H9 (cell line): ENCODE data around the gene NR3C2. TPM values are rescaled to one million over a fixed set of nuclear protein-coding genes. Genes with fewer than 3 reads are reported as not detected.

Source experiments
- DNase-seq: peaks from one replicate; pipeline ENCODE4 v3.0.0-alpha.2; 2017
- H2AFZ ChIP-seq: one replicate; pipeline ENCODE4 v1.6.1; 2013; ENCODE audit warnings: mild to moderate bottlenecking, low read length, control low read depth, moderate library complexity
- H2AK5ac ChIP-seq: 2 replicates; pipeline ENCODE4 v1.6.1; 2013; ENCODE audit warnings: low read length, control low read depth, mixed read lengths; ENCODE audit not compliant: insufficient read length
- H2BK120ac ChIP-seq: one replicate; pipeline ENCODE4 v1.6.1; 2013; ENCODE audit warnings: low read depth, mild to moderate bottlenecking, low read length, control low read depth, inconsistent platforms; ENCODE audit not compliant: poor library complexity, severe bottlenecking
- H2BK12ac ChIP-seq: 2 replicates; pipeline ENCODE4 v1.6.1; 2013; ENCODE audit warnings: low read length, control low read depth, mixed read lengths, low read depth; ENCODE audit not compliant: insufficient read length
- H2BK15ac ChIP-seq: 2 replicates; pipeline ENCODE4 v1.6.1; 2013; ENCODE audit warnings: low read depth, low read length, control low read depth
- H2BK20ac ChIP-seq: one replicate; pipeline ENCODE4 v1.6.1; 2013; ENCODE audit warnings: low read depth, mild to moderate bottlenecking, low read length, control low read depth, inconsistent platforms; ENCODE audit not compliant: poor library complexity, severe bottlenecking
- H2BK5ac ChIP-seq: 2 replicates; pipeline ENCODE4 v1.6.1; 2013; ENCODE audit warnings: low read length, control low read depth, mixed read lengths; ENCODE audit not compliant: insufficient read length
- H3K14ac ChIP-seq: 2 replicates; pipeline ENCODE4 v1.6.1; 2013; ENCODE audit warnings: low read length, control low read depth; ENCODE audit not compliant: insufficient read depth
- H3K18ac ChIP-seq: 2 replicates; pipeline ENCODE4 v1.6.1; 2013; ENCODE audit warnings: low read depth, mild to moderate bottlenecking, mixed read lengths, low read length, control low read depth; ENCODE audit not compliant: insufficient read length
- H3K23ac ChIP-seq: 2 replicates; pipeline ENCODE4 v1.6.1; 2013; ENCODE audit warnings: low read length, control low read depth, mixed read lengths, low read depth; ENCODE audit not compliant: insufficient read length
- H3K23me2 ChIP-seq: 2 replicates; pipeline ENCODE4 v1.6.1; 2013; ENCODE audit warnings: low read depth, mild to moderate bottlenecking, mixed read lengths, low read length, control low read depth; ENCODE audit not compliant: insufficient read length, poor library complexity, severe bottlenecking
- H3K27ac ChIP-seq: 2 replicates; pipeline ENCODE4 v1.5.1; 2013; ENCODE audit warnings: low read length, control low read depth, mixed read lengths, low read depth; ENCODE audit not compliant: insufficient read length
- H3K27me3 ChIP-seq: 2 replicates; pipeline ENCODE4 v1.6.1; 2013; ENCODE audit warnings: low read length, control low read depth, inconsistent platforms; ENCODE audit not compliant: insufficient read depth
- H3K4ac ChIP-seq: 2 replicates; pipeline ENCODE4 v1.6.1; 2013; ENCODE audit warnings: low read depth, mild to moderate bottlenecking, control low read depth, inconsistent platforms, low read length, moderate library complexity
- H3K4me1 ChIP-seq: 2 replicates; pipeline ENCODE4 v1.6.1; 2013; ENCODE audit warnings: low read length, control low read depth, inconsistent platforms; ENCODE audit not compliant: insufficient read depth
- H3K4me2 ChIP-seq: 2 replicates; pipeline ENCODE4 v1.6.1; 2013; ENCODE audit warnings: low read length, control low read depth, mixed read lengths; ENCODE audit not compliant: insufficient read length, insufficient read depth
- H3K56ac ChIP-seq: 2 replicates; pipeline ENCODE4 v1.6.1; 2013; ENCODE audit warnings: low read depth, mild to moderate bottlenecking, mixed read lengths, low read length, control low read depth; ENCODE audit not compliant: insufficient read length
- H3K79me1 ChIP-seq: 2 replicates; pipeline ENCODE4 v1.6.1; 2013; ENCODE audit warnings: low read depth, mild to moderate bottlenecking, moderate library complexity, low read length, control low read depth, inconsistent platforms; ENCODE audit not compliant: insufficient read depth, poor library complexity, severe bottlenecking
- H3K79me2 ChIP-seq: 2 replicates; pipeline ENCODE4 v1.6.1; 2013; ENCODE audit warnings: low read length, control low read depth, inconsistent platforms; ENCODE audit not compliant: insufficient read depth
- H3K9ac ChIP-seq: 2 replicates; pipeline ENCODE4 v1.6.1; 2013; ENCODE audit warnings: low read length, control low read depth, mixed read lengths; ENCODE audit not compliant: insufficient read length; ENCODE audit errors: extremely low read depth
- H3K9me3 ChIP-seq: one replicate; pipeline ENCODE4 v1.6.1; 2013; ENCODE audit warnings: low read depth, low read length, inconsistent platforms; ENCODE audit not compliant: control insufficient read depth
- H3T11ph ChIP-seq: one replicate; pipeline ENCODE4 v1.6.1; 2013; ENCODE audit warnings: mild to moderate bottlenecking, low read length, control low read depth, inconsistent platforms
- H4K20me1 ChIP-seq: one replicate; pipeline ENCODE4 v1.6.1; 2013; ENCODE audit not compliant: control insufficient read depth, insufficient read length, insufficient read depth
- H4K5ac ChIP-seq: 2 replicates; pipeline ENCODE4 v1.6.1; 2013; ENCODE audit warnings: low read depth, mild to moderate bottlenecking, mixed read lengths, low read length, control low read depth; ENCODE audit not compliant: insufficient read length
- H4K8ac ChIP-seq: replicated peaks from 2 replicates; pipeline ENCODE4 v1.6.1; 2013; ENCODE audit warnings: low read length, control low read depth, mixed read lengths, low read depth; ENCODE audit not compliant: insufficient read length
- H4K91ac ChIP-seq: 2 replicates; pipeline ENCODE4 v1.6.1; 2013; ENCODE audit warnings: low read depth, mild to moderate bottlenecking, moderate library complexity, mixed read lengths, low read length, control low read depth; ENCODE audit not compliant: insufficient read length
- H3K27ac Mint-ChIP-seq, 3 experiments: 2 replicates in 2 of 3; 3 replicates in 1 of 3; pipeline ENCODE4 v1.8.0; 2020 to 2021; ENCODE audit warnings: mixed read lengths in 3 of 3, mild to moderate bottlenecking in 1 of 3, moderate library complexity in 1 of 3
- H3K27me3 Mint-ChIP-seq: 2 replicates; pipeline ENCODE4 v1.8.0; 2021; ENCODE audit warnings: low read depth, mild to moderate bottlenecking, moderate library complexity, mixed read lengths
- H3K36me3 Mint-ChIP-seq, 3 experiments: 2 replicates in 2 of 3; 3 replicates in 1 of 3; pipeline ENCODE4 v1.8.0; 2020 to 2021; ENCODE audit warnings: low read depth in 3 of 3, mixed read lengths in 3 of 3; ENCODE audit not compliant: insufficient read depth in 1 of 3
- H3K4me1 Mint-ChIP-seq, 2 experiments: 2 replicates each; pipeline ENCODE4 v1.8.0; 2020; ENCODE audit warnings: mixed read lengths in 2 of 2
- H3K4me3 Mint-ChIP-seq, 2 experiments: 2 replicates in 1 of 2; 3 replicates in 1 of 2; pipeline ENCODE4 v1.8.0; 2020 to 2021; ENCODE audit warnings: mild to moderate bottlenecking in 2 of 2, mixed read lengths in 2 of 2, moderate library complexity in 1 of 2
- H3K9me3 Mint-ChIP-seq, 2 experiments: 2 replicates in 1 of 2; 3 replicates in 1 of 2; pipeline ENCODE4 v1.8.0; 2020; ENCODE audit warnings: mild to moderate bottlenecking in 2 of 2, mixed read lengths in 2 of 2, moderate library complexity in 1 of 2
- WGBS: extraction: QIAGEN DNeasy Blood & Tissue Kit; methylation state at CpG from one replicate; pipeline ENCODE4 v1.1.7; 2013; ENCODE audit warnings: missing lambda C conversion rate, low lambda C conversion rate, mixed read lengths; ENCODE audit not compliant: insufficient read length; ENCODE audit errors: extremely low coverage; 5-methylcytosine and 5-hydroxymethylcytosine counted together
- total RNA-seq: library from RNA; stranded (reverse); gene quantifications from 2 replicates; pipeline ENCODE4 v1.2.1, GENCODE V29; 2021
- TF ChIP-seq, protein P1 (sequence below): fragments of 200-600 bp; sonication (generic); conservative IDR thresholded peaks from 3 replicates; pipeline ENCODE4 v1.8.0; 2021; ENCODE audit warnings: antibody characterized with exemption, mild to moderate bottlenecking

Gene NR3C2
- total RNA-seq, 1 experiment from 2014 or later, result 1.4 TPM

DNA sequence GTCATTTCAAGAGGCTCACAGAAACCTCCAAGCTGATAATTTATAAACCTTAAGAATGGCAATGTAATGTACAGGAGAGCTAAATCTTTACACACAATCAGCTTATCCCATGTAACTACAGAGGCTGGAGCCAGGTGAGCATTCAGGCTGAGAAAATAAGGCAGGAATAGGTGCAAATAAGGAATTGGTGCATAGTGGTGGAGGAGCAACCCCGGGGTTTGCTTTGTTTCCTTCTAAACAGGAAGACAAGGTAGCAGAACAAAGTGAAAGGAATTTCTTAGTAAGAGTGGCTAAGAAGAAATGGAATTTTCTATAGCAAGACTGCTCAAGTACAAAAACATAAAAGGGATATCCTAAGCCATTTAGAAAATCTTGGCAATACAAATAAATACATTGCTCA is 82.4 kb downstream of the NR3C2 start:
- Histone ChIP-seq H2AK5ac (no peak overlapping the region), H2BK5ac (no peak overlapping the region), H3K9ac (no peak overlapping the region)

More for the DNA sequence above, 82.4 kb downstream of the NR3C2 start:
- H3K4me3 Mint-ChIP-seq, result no peak overlapping the region
- no peak overlapping the region for H2BK20ac ChIP-seq
- TF ChIP-seq, protein P1, sequence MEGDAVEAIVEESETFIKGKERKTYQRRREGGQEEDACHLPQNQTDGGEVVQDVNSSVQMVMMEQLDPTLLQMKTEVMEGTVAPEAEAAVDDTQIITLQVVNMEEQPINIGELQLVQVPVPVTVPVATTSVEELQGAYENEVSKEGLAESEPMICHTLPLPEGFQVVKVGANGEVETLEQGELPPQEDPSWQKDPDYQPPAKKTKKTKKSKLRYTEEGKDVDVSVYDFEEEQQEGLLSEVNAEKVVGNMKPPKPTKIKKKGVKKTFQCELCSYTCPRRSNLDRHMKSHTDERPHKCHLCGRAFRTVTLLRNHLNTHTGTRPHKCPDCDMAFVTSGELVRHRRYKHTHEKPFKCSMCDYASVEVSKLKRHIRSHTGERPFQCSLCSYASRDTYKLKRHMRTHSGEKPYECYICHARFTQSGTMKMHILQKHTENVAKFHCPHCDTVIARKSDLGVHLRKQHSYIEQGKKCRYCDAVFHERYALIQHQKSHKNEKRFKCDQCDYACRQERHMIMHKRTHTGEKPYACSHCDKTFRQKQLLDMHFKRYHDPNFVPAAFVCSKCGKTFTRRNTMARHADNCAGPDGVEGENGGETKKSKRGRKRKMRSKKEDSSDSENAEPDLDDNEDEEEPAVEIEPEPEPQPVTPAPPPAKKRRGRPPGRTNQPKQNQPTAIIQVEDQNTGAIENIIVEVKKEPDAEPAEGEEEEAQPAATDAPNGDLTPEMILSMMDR, result no peak
- H3K27me3 ChIP-seq, result no peaks in the 10 kb centered on the region
- no peak overlapping the region for H4K5ac ChIP-seq
- H3K4ac ChIP-seq, result no peak overlapping the region
- no peak overlapping the region for H2BK120ac ChIP-seq
- H3K4me2 ChIP-seq, result no peak overlapping the region
- no peak for DNase-seq
- no peak overlapping the region for H3K27ac Mint-ChIP-seq
- no peak overlapping the region for H3K56ac ChIP-seq
- no peak overlapping the region for H3K14ac ChIP-seq
- 0 out of 2 replicates have a peak, but pooled peaks cover 2% of the 10 kb centered on the region for H3K4me1 ChIP-seq
- no peak overlapping the region for H4K91ac ChIP-seq
- H3K27ac ChIP-seq, result no peak overlapping the region
- no peaks in the 10 kb centered on the region for H3K9me3 Mint-ChIP-seq
- H2BK12ac ChIP-seq, result no peak overlapping the region
- no CpG with 5 or more reads among the region's 1 CpG for WGBS
- no peaks in the 10 kb centered on the region for H3K79me1 ChIP-seq
- no peak overlapping the region for H2BK15ac ChIP-seq
- no peak overlapping the region for H3K18ac ChIP-seq
- H3K9me3 ChIP-seq, result no peaks in the 10 kb centered on the region
- H3K23ac ChIP-seq, result no peak overlapping the region
- no peak overlapping the region for H2AFZ ChIP-seq
- H3K79me2 ChIP-seq, result no peaks in the 10 kb centered on the region
- no peaks in the 10 kb centered on the region for H3K23me2 ChIP-seq
- no peaks in the 10 kb centered on the region for H3K36me3 Mint-ChIP-seq
- H3K4me1 Mint-ChIP-seq, result peaks cover 5 to 6% of the 10 kb centered on the region in 2 experiments; a peak in 3 of 4 replicates
- H3T11ph ChIP-seq, result no peak overlapping the region
- no peaks in the 10 kb centered on the region for H4K20me1 ChIP-seq
- no peak overlapping the region for H4K8ac ChIP-seq
- H3K27me3 Mint-ChIP-seq, result no peaks in the 10 kb centered on the region
